Inflammatory macrophage treated with lipopolysaccharide for 4 hours (primary cell): ENCODE data around the gene C1QTNF8.
A peak's percentile ranks its signal among the peaks of the same experiment; 100 is the strongest.

Source experiments
- DNase-seq: peaks from one replicate; pipeline ENCODE4 v3.0.0-alpha.2; 2020

C1QTNF8 gene

GRCh38 chr16:1073566-1074378 lies 22.3 kb downstream of the C1QTNF8 start:
- no peak for DNase-seq

DNA sequence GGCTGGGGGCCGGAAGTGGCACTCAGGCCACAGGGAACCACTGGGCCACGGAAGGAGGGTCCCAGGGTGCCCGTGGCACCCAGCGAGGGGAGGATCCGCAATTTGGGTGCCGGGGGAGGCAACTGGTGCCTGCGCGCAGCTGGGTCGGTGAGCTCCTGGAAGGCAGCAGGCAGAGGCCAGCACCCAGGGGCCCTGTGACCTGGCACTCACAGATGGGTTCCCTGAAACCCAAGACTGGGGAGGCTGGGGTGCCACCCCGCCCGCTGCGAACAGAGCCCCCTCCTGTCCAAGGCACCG lies 22.8 kb downstream of the C1QTNF8 start:
- no peak for DNase-seq

- DNase-seq: no peak
Measured at GRCh38 chr16:1072526-1073261, 23.4 kb downstream of the C1QTNF8 start, which contains the start of gene SSTR5. TSS of gene SSTR5 (plus strand) at chr16:1072747. CDS start at chr16:1078869, 6,122 bp downstream.

DNA sequence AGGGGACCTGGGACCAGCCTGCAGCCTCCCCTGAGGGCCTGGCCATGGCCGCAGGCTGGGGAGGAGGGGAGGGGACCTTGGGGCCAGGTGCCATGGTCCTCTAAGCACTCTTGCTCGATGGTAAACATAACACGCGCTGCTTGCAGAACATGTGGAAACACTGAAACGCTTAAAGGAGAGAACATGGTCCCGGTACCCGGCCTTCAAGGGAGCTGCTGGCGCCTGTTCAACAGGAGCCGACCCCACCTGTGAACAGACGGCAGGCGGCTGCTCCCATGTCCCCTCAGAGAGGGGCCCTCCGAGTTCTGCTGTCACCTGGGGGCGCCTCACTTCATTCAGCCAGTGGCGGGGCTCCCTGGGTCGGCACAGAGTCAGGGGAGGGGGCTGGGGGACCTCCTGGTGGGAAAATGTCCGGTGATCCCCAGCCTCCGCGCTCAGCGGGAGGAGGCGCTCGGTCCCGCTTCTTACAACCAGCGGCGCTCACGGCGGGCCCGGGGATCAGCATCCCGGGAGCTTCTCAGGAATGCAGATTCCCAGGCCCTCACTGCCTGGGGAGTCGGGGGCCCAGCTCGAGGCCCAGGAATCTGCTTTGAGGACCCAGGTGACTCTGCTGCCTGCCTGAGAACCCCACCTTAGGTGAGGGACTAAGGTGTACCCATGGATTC lies 24.4 kb downstream of the C1QTNF8 start:
- no peak for DNase-seq

GRCh38 chr16:1070864-1071408 lies 25.1 kb downstream of the C1QTNF8 start:
- no peak for DNase-seq

- no peak for DNase-seq
Measured at GRCh38 chr16:1070084-1070863, 25.8 kb downstream of the C1QTNF8 start.

GRCh38 chr16:1069154-1069553 lies 26.9 kb downstream of the C1QTNF8 start:
- DNase-seq: no peak

- no peak for DNase-seq
Measured at GRCh38 chr16:1068451-1068850, 27.6 kb downstream of the C1QTNF8 start.

DNA sequence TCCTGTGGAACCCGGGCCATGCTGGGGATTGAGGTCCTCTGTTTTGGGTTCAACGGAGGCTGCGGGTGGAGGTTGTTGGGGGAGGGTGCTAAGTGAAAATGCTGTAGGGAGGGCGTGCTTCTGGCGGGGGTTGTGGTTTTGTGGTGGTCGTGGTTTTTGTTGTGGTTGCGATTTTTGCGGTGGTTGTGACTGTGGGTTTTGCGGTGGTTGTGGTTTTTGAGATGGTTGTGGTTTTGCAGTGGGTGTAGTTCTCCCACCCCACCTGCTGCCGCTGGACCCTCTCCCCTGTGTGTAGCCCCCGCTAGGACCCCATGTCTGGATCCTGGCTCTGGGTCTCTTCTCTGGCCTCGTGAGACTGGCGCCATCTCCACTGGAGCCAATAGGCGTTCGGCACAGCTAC lies 28.4 kb downstream of the C1QTNF8 start:
- DNase-seq: no peak

DNA sequence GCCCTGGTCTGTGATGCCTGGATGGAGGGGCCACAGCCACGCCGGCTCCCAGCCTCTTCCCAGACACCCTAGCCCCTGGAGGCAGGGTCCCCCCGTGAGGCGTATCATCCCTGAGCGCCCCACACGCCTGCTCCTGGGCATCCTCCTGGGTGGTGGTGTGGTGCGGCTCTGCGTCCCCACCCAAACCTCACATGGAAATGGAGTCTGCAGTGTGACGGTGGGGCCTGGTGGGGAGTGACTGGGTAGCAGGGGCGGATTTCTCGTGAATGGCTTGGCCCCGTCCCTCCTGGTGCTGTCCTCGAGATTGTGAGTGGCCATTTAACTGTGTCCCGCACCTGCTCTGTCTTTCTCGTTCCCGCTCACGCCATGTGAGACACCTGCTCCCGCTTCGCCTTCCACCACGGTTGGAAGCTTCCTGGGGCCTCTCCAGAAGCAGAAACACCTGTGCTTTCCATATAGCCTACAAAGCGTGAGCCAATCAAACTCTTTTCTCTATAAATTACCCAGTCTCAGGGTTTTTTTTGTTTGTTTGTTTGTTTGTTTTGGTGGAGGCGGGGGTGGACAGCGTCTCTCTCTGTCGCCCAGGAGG lies 29.4 kb downstream of the C1QTNF8 start:
- DNase-seq: no peak

DNA sequence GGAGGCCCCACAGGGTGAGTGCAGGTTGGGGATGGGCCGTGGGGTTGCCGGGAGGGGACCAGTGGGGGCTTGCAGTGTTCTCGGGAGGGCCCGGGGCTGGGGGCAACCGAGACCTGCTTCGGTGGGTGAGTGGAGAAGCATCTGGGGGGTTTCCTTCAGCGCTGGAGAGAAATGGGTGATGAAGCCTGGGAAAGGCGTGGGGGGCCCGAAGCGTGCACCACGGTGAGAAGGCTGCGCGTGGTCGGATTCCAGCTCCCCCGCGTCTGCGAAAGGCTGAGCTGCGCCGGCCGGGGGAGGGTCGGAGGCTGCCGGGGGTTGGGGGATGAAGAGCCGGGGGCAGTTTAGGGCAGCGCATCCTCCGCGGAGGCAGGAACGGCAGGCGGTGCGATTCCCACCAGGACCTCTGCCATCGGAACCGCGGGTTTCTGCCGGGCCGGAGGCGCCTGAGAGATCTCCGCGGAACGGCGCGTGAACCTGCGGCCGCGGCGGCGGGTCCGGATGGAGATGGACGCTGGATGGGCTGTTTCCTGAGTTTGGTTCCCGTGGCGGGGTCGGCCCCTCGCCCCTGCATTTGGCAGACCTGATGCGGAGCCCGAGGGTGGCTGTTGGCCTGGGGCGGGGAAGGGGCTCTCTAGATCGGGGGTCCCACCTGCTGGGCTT lies 30.4 kb downstream of the C1QTNF8 start:
- no peak for DNase-seq

- no peak for DNase-seq
Measured at GRCh38 chr16:1063728-1064127, 32.3 kb downstream of the C1QTNF8 start.

GRCh38 chr16:1062895-1063294 lies 33.1 kb downstream of the C1QTNF8 start:
- no peak for DNase-seq

- DNase-seq: no peak
Measured at GRCh38 chr16:1061769-1062505, 34.1 kb downstream of the C1QTNF8 start.

DNA sequence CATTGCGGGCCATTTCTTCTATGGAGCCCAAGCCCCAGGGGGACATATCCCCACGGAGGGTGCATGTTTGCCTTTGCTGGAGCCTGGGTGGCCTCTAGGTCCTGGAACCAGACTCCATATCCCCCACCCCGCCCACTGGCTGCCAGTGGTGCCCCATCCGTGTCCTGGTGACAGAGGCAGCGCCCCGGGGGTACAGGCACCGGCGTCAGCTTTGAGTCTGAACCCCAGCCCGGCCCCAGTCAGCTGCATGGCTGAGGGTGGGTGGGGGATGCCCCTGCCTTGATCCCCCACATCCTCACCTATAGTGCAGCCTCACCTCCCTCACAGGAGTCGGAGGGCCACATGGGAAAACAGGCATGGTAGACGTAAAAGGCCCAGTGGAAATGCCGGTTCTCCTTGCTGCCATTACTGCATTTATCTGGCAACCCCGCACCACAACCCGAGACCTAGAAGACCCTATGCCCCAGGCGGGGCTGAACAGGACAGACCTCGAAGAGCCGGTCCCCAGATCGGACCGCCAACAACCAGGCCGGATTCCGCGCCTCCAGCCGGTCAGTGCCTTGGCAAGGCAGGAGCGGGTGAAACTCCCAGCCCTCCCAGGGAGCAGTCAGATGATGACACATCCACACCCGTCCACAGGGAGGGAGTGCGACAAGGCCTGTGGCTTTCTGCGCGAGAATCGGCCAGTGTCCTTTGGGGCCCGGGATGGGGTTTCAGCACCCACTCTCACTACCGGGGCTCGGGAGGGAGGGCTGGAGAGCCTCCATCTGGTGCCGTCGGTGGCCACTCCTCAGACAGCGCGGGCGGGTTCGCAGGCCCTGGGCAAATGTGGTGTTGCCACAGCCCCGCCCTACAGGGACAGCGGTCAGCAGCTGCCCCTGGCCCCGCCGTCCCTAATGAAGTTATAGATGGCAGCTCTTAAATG lies 35.4 kb downstream of the C1QTNF8 start:
- no peak for DNase-seq

GRCh38 chr16:1059310-1059709 lies 36.7 kb downstream of the C1QTNF8 start:
- no peak for DNase-seq

- no peak for DNase-seq
Measured at GRCh38 chr16:1058216-1058615, 37.8 kb downstream of the C1QTNF8 start.

DNA sequence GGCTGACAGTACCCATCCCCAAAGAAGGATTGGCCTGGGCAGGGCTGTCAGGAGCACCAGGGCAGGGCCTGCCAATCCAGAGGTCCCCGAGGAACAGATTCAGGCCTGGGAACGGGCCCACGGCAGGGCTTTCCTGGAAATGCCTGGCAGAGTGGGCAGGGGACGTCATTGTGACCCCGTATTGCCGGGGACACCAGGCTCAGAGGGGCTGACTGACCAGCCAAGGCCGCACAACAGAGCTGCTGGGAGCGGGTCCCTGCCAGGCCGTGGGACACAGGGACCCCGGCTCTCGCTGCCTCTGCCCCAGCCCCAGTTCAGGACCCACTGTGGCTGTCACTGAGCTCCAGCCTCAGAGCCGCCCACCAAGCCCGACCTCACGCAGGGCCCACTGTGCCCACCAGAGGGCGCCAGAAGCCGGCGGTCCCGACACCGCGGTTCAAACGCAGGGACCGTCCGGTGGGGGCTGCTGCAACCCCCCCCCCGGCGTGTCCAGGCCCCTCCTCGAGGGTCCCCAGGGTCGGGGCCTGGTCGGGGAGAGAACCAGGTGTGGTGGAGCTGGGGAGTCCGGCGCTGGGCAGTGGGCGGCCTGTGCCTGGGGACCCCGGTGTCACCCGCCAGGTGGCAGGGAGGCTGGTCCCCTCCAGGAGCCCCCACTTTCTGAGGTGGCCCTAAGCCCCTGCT lies 38.7 kb downstream of the C1QTNF8 start:
- DNase-seq: peak; percentile 12

- DNase-seq: no peak
Measured at GRCh38 chr16:1056196-1056595, 39.8 kb downstream of the C1QTNF8 start.
